Measurements from ENCODE around the gene ELOVL6. TPM values are rescaled to one million over a fixed set of nuclear protein-coding genes. Genes with fewer than 3 reads are reported as not detected.
"Not testable (repeated sequence)": the region's sequence is repeated elsewhere in the genome, so short reads cannot be mapped to it uniquely, and the experiment has no call there.

Gene ELOVL6
- total RNA-seq, 2 donors from 2014 or later = 43.7 to 66.3 TPM

GRCh38 chr4:110087070-110087708, 111.2 kb downstream of the ELOVL6 start:
- DNase-seq = no peak
- no peak overlapping the region for H3K27ac ChIP-seq
- no peaks in the 10 kb centered on the region for H3K4me1 ChIP-seq
- H3K9me3 ChIP-seq = no peaks in the 10 kb centered on the region
- H3K9ac ChIP-seq (ENCODE audit: low read depth in 2 of 2, low read length in 2 of 2) = no peak overlapping the region
- H3K4me3 ChIP-seq = no peak overlapping the region
- intact Hi-C loops (cut with DNase I) = no loop called here
- TF ChIP-seq CTCF (IDR thresholded peaks at IDR 0.05) = no peak
- no peaks in the 10 kb centered on the region for H3K36me3 ChIP-seq
- H3K27me3 ChIP-seq = no peaks in the 10 kb centered on the region

- intact Hi-C loops (cut with DNase I) = no loop called here
- H3K9me3 ChIP-seq = no peaks in the 10 kb centered on the region
- no peak for TF ChIP-seq CTCF (IDR thresholded peaks at IDR 0.05)
- no peaks in the 10 kb centered on the region for H3K4me1 ChIP-seq
- H3K4me3 ChIP-seq = no peak overlapping the region
- peak; percentile 93 for DNase-seq
- no peaks in the 10 kb centered on the region for H3K27me3 ChIP-seq
- no peak overlapping the region for H3K9ac ChIP-seq (ENCODE audit: low read depth in 2 of 2, low read length in 2 of 2)
- no peaks in the 10 kb centered on the region for H3K36me3 ChIP-seq
- peak overlapping the region; percentile 73 for H3K27ac ChIP-seq
These were observed 113.3 kb downstream of the ELOVL6 start for GRCh38 chr4:110085131-110085530.

GRCh38 chr4:110084154-110084553, 114.3 kb downstream of the ELOVL6 start:
- Histone ChIP-seq H3K27ac (no peak overlapping the region), H3K4me3 (no peak overlapping the region), H3K27me3 (no peaks in the 10 kb centered on the region), H3K36me3 (no peaks in the 10 kb centered on the region), H3K9ac (ENCODE audit: low read depth in 2 of 2, low read length in 2 of 2) (no peak overlapping the region), H3K4me1 (no peaks in the 10 kb centered on the region), H3K9me3 (no peaks in the 10 kb centered on the region)
- intact Hi-C loops (cut with DNase I) = no loop called here
- TF ChIP-seq CTCF (IDR thresholded peaks at IDR 0.05) = no peak
- DNase-seq = no peak

GRCh38 chr4:110078148-110078547, 120.3 kb downstream of the ELOVL6 start:
- DNase-seq; H3K9me3 ChIP-seq; H3K27me3 ChIP-seq; H3K27ac ChIP-seq; H3K4me3 ChIP-seq; H3K9ac ChIP-seq (ENCODE audit: low read depth in 2 of 2, low read length in 2 of 2); H3K36me3 ChIP-seq; intact Hi-C loops (cut with DNase I); H3K4me1 ChIP-seq: not testable (repeated sequence)

GRCh38 chr4:110076828-110077227, 121.6 kb downstream of the ELOVL6 start:
- H3K36me3 ChIP-seq; H3K27ac ChIP-seq; H3K4me3 ChIP-seq; intact Hi-C loops (cut with DNase I); H3K9ac ChIP-seq (ENCODE audit: low read depth in 2 of 2, low read length in 2 of 2); H3K27me3 ChIP-seq; H3K9me3 ChIP-seq; DNase-seq; H3K4me1 ChIP-seq: not testable (repeated sequence)

- no peaks in the 10 kb centered on the region for H3K36me3 ChIP-seq
- no peaks in the 10 kb centered on the region for H3K9me3 ChIP-seq
- H3K27ac ChIP-seq = no peak overlapping the region
- no peaks in the 10 kb centered on the region for H3K27me3 ChIP-seq
- intact Hi-C loops (cut with DNase I) = no loop called here
- no peak overlapping the region for H3K9ac ChIP-seq (ENCODE audit: low read depth in 2 of 2, low read length in 2 of 2)
- TF ChIP-seq CTCF (IDR thresholded peaks at IDR 0.05) = no peak
- no peak overlapping the region for H3K4me3 ChIP-seq
- DNase-seq = no peak
- H3K4me1 ChIP-seq = no peaks in the 10 kb centered on the region
These were observed 122.5 kb downstream of the ELOVL6 start for GRCh38 chr4:110075891-110076290.
